HepG2 (cell line): ENCODE results near the gene SPATA33. TPM values are rescaled to one million over a fixed set of nuclear protein-coding genes. Genes with fewer than 3 reads are reported as not detected.

Source experiments
- ADNP ChIP-seq: sonication (generic); formaldehyde crosslinking; IDR thresholded peaks from 2 replicates; pipeline ENCODE4 v1.4.0; 2020; ENCODE audit warnings: missing genetic modification reagents
- ATF7-NPFF ChIP-seq: sonication (generic); formaldehyde crosslinking; IDR thresholded peaks from 2 replicates; pipeline ENCODE4 v1.8.1; 2023; ENCODE audit warnings: mild to moderate bottlenecking, low read depth, missing genetic modification reagents, moderate library complexity
- CHD4 ChIP-seq: fragments of 200-600 bp; sonication (generic); IDR thresholded peaks from 2 replicates; pipeline ENCODE4 v1.7.0; 2017; ENCODE audit warnings: mild to moderate bottlenecking, low read length, borderline replicate concordance
- HDAC2 ChIP-seq: sonication (generic); formaldehyde crosslinking; IDR thresholded peaks from 2 replicates; pipeline ENCODE4 v1.4.0; 2020; ENCODE audit warnings: missing genetic modification reagents
- HNF4G ChIP-seq, 2 experiments: sonication (generic) in 1 of 2; formaldehyde crosslinking in 1 of 2; IDR thresholded peaks; 2 replicates each; pipeline versions ENCODE4 v1.4.0 to v1.6.1; 2011 to 2020; ENCODE audit warnings: borderline replicate concordance in 2 of 2, low read depth in 2 of 2, mild to moderate bottlenecking in 2 of 2, low read length in 1 of 2, missing genetic modification reagents in 1 of 2, moderate library complexity in 1 of 2
- KDM2A ChIP-seq: sonication (generic); formaldehyde crosslinking; IDR thresholded peaks from 2 replicates; pipeline ENCODE4 v1.4.0; 2020; ENCODE audit warnings: low read depth, missing genetic modification reagents, borderline replicate concordance
- SALL1 ChIP-seq: sonication (generic); formaldehyde crosslinking; IDR thresholded peaks from 2 replicates; pipeline ENCODE4 v1.8.0; 2022; ENCODE audit warnings: mild to moderate bottlenecking, missing genetic modification reagents
- YY1 ChIP-seq: IDR thresholded peaks from 2 replicates; pipeline ENCODE4 v1.6.1; 2011; ENCODE audit warnings: low read length, low read depth, moderate library complexity, mild to moderate bottlenecking; ENCODE audit not compliant: insufficient read depth, insufficient replicate concordance
- ZNF256 ChIP-seq: sonication (generic); formaldehyde crosslinking; conservative IDR thresholded peaks from 2 replicates; pipeline ENCODE4 v1.4.0; 2020; ENCODE audit warnings: missing genetic modification reagents
- ZNF263 ChIP-seq: sonication (generic); formaldehyde crosslinking; IDR thresholded peaks from 2 replicates; pipeline ENCODE4 v1.4.0; 2020; ENCODE audit warnings: missing genetic modification reagents
- ZNF619 ChIP-seq: sonication (generic); formaldehyde crosslinking; IDR thresholded peaks from 2 replicates; pipeline ENCODE4 v1.4.0; 2020; ENCODE audit warnings: mild to moderate bottlenecking, missing genetic modification reagents
- ZNF777 ChIP-seq: sonication (generic); formaldehyde crosslinking; IDR thresholded peaks from 2 replicates; pipeline ENCODE4 v1.4.0; 2020; ENCODE audit warnings: missing genetic modification reagents
- polyA plus RNA-seq, 8 experiments: library from polyadenylated mRNA; depleted of rRNA in 3 of 8; stranded (reverse) in 7 of 8; unstranded in 1 of 8; fragments of >200 nt; fragmentation: Illumina TruSeq in 4 of 8; extraction: Trizol in 4 of 8; gene quantifications; 2 replicates each; pipeline versions ENCODE4 v1.2.1 to v1.2.3, GENCODE V29; 2011 to 2016; ENCODE audit warnings: low read depth in 4 of 8, missing spikeins in 1 of 8, mixed read lengths in 1 of 8; ENCODE audit not compliant: insufficient read depth in 1 of 8
- total RNA-seq, 5 experiments: library from RNA; depleted of rRNA; stranded (reverse); fragments of >200 nt; fragmentation: Illumina TruSeq; extraction: Trizol; gene quantifications; 2 replicates each; pipeline ENCODE4 v1.2.3, GENCODE V29; 2016; ENCODE audit warnings: low read depth in 1 of 5

Gene SPATA33
- total and polyA plus RNA-seq, 2 of the 13 experiments (the other 11 are each of a cell fraction or from before 2014, with no cell fraction given) = 5.7 to 11.0 TPM

- peak; percentile 63; the same call in 1 of the 2 replicates for TF ChIP-seq ADNP (CRISPR knock-in tag)
- TF ChIP-seq ZNF777 (CRISPR knock-in tag) = 0 out of 2 replicates have a peak, but pooled peaks have one; percentile 23
- TF ChIP-seq CHD4 = no peak; the same call in 1 of the 2 replicates
- TF ChIP-seq ATF7-NPFF = no peak
- peak; percentile 90 for TF ChIP-seq ZNF263 (CRISPR knock-in tag)
- TF ChIP-seq YY1 = no peak
- TF ChIP-seq ZNF256 (CRISPR knock-in tag) = 0 out of 2 replicates have a peak, but pooled peaks have one; percentile 47
- peak; percentile 66; the same call in 1 of the 2 replicates for TF ChIP-seq HNF4G (IDR thresholded peaks at IDR 0.05; ENCODE audit: borderline replicate concordance, low read depth, low read length)
- TF ChIP-seq HNF4G (CRISPR knock-in tag; IDR thresholded peaks at IDR 0.05; ENCODE audit: borderline replicate concordance, low read depth) = no peak
- TF ChIP-seq ZNF619 = 0 out of 2 replicates have a peak, but pooled peaks have one; percentile 20
- TF ChIP-seq HDAC2 (CRISPR knock-in tag) = peak; percentile 44; the same call in 1 of the 2 replicates
- TF ChIP-seq KDM2A = 0 out of 2 replicates have a peak, but pooled peaks have one; percentile 8
- TF ChIP-seq SALL1 = no peak
Observed at GRCh38 chr16:89624777-89625761, 32.6 kb upstream of the SPATA33 start (continued).
